Large intestine (tissue), 3 donors: ENCODE data around the gene KIF6. TPM values are rescaled to one million over a fixed set of nuclear protein-coding genes. Genes with fewer than 3 reads are reported as not detected.
"Not testable (repeated sequence)": the region's sequence is repeated elsewhere in the genome, so short reads cannot be mapped to it uniquely, and the experiment has no call there.

Source experiments
- DNase-seq, 2 donors: peaks; one replicate each; pipeline versions ENCODE4 v3.0.0 to v3.0.0-alpha.2; 2013
- H3K27ac ChIP-seq: one replicate; pipeline ENCODE4 v1.5.1; 2013; ENCODE audit warnings: low read length
- H3K27me3 ChIP-seq: 2 replicates; pipeline ENCODE4 v1.6.1; 2013; ENCODE audit warnings: low read length; ENCODE audit not compliant: control insufficient read depth, insufficient read depth
- H3K36me3 ChIP-seq: 2 replicates; pipeline ENCODE4 v1.6.1; 2013; ENCODE audit warnings: low read length; ENCODE audit not compliant: control insufficient read depth, insufficient read depth
- H3K4me1 ChIP-seq: one replicate; pipeline ENCODE4 v1.6.1; 2013; ENCODE audit warnings: low read length; ENCODE audit not compliant: control insufficient read depth, insufficient read depth
- H3K4me3 ChIP-seq: one replicate; pipeline ENCODE4 v1.5.1; 2013; ENCODE audit warnings: low read length
- H3K9me3 ChIP-seq: one replicate; pipeline ENCODE4 v1.6.1; 2013; ENCODE audit warnings: mild to moderate bottlenecking, low read depth, low read length, moderate library complexity; ENCODE audit not compliant: control insufficient read depth
- WGBS: methylation state at CpG from one replicate; pipeline ENCODE4 v1.1.5; 2013; ENCODE audit warnings: low lambda C conversion rate; ENCODE audit not compliant: insufficient coverage; 5-methylcytosine and 5-hydroxymethylcytosine counted together
- polyA plus RNA-seq: library from polyadenylated mRNA; unstranded; fragments of 120-200 nt; gene quantifications from one replicate; pipeline ENCODE4 v1.2.1, GENCODE V29; 2013

KIF6 gene
- polyA plus RNA-seq, 1 donor, result 0.70 TPM

DNA sequence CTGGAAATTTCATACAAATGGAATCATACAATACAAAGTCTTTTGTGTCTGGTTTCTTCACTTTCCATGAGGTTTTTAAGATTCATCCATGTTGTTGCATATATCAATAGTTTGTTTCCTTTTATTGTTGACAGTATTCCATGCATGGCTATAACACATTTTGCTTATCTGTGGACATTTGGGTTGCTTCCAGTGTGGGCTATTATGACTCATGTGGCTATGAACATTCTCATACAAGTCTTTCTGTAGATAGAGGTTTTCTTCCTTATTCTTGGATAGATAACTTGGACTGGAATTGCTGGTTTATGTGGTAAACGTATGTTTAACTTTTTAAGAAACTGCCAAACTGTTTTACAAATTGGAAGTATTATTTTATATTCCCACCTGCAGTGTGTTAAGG is 30.0 kb upstream of the KIF6 start:
- no peak overlapping the region for H3K4me3 ChIP-seq
- WGBS, result no CpG with 5 or more reads among the region's 1 CpG

DNA sequence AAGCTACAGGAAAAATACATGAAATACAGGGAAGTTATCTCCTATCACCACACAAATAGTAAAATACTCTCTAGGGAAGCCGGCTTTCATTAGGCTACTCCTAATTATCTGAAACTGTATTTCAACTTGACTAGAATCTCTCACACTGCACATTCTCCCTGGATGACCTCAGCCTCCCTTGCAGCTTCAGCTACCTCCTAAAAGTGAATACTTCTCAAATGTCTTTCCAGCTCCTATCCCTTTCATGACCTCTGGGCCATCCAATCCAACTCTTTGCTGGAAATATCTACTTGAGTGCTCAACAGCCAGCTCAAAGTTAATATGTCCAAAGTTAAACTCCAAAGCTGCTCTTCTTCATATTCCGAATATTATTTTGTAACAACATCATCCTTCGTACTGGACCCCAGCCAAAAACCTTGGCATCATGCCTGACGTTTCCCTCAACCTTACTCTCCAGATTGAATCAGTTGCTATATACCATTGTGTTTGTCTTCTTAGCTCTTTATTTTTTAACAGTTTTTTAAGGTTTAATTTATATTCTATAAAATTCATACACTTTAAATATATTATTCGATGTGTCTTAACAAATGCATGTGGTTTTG is 29.4 kb upstream of the KIF6 start:
- Histone ChIP-seq H3K9me3 (no peaks in the 10 kb centered on the region), H3K4me3 (no peak overlapping the region), H3K27me3 (no peaks in the 10 kb centered on the region), H3K27ac (no peak overlapping the region), H3K36me3 (no peaks in the 10 kb centered on the region), H3K4me1 (no peaks in the 10 kb centered on the region)
- no peak for DNase-seq
- WGBS, result 70% methylated on average over 4 of the region's 5 CpGs

More for the DNA sequence above, 30.0 kb upstream of the KIF6 start:
- H3K27me3 ChIP-seq, result no peaks in the 10 kb centered on the region
- no peak overlapping the region for H3K27ac ChIP-seq
- H3K9me3 ChIP-seq, result no peaks in the 10 kb centered on the region
- H3K4me1 ChIP-seq, result no peaks in the 10 kb centered on the region
- H3K36me3 ChIP-seq, result no peaks in the 10 kb centered on the region
- no peak for DNase-seq

DNA sequence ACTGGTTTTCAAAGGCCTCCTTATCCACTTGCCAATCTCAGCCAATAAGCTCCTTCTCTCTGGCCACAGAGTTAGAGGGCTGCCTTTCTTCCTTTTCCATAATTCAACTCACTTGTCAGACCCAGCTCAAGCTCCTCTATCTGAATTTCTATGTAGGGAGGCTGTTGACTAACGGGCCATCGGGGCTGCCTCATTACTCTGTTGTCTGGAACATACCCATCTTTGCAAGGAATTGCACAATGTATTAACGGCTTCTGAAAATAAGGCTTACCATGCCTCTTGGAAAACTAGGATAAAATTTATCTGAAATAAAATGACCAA is 28.5 kb upstream of the KIF6 start:
- WGBS, result 80% methylated on average over 1 of the region's 3 CpGs
- no peak overlapping the region for H3K27ac ChIP-seq

DNA sequence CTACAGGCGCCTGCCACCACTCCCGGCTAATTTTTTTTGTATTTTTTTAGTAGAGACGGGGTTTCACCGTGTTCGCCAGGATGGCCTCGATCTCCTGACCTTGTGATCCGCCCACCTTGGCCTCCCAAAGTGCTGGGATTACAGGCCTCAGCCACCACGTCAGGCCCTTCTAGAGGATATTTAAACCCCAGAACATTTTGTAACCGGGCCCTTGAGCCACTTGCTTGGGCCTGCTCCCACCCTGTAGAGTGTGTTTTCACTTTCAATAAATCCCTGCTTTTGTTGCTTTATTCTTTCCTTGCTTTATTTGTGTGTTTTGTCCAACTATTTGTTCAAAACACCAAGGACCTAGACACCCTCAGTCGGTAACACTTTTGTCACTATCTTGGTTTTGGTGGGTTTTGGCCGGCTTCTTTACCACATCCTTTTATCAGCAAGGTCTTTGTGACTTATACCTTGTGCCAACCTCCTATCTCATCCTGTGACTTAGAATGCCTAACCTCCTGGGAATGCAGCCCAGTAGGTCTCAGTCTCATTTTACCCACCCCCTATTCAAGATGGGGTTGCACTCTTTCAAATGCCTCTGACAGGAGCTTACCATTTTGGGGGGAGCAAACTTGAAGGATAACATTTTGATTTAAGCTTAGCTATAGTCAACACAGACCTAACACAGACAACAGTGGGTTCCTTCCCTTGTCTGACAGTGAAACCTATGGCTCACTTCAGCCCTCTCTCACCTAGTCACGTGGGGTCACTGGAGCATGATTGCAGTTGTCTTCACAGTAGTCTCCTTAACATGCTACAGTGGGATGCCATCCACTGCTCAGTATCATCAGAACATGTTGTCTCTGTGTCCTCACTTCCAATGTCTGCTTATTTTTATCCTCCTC is 27.9 kb upstream of the KIF6 start:
- 100% methylated on average over 5 of the region's 12 CpGs for WGBS
- H3K4me1 ChIP-seq, result no peaks in the 10 kb centered on the region
- H3K9me3 ChIP-seq, result no peaks in the 10 kb centered on the region
- DNase-seq, result no peak
- H3K27ac ChIP-seq, result no peak overlapping the region
- H3K4me3 ChIP-seq, result no peak overlapping the region
- no peaks in the 10 kb centered on the region for H3K36me3 ChIP-seq
- no peaks in the 10 kb centered on the region for H3K27me3 ChIP-seq

More for the DNA sequence above, 28.5 kb upstream of the KIF6 start:
- DNase-seq, result no peak
- Histone ChIP-seq H3K27me3 (no peaks in the 10 kb centered on the region), H3K9me3 (no peaks in the 10 kb centered on the region), H3K36me3 (no peaks in the 10 kb centered on the region), H3K4me1 (no peaks in the 10 kb centered on the region), H3K4me3 (no peak overlapping the region)

DNA sequence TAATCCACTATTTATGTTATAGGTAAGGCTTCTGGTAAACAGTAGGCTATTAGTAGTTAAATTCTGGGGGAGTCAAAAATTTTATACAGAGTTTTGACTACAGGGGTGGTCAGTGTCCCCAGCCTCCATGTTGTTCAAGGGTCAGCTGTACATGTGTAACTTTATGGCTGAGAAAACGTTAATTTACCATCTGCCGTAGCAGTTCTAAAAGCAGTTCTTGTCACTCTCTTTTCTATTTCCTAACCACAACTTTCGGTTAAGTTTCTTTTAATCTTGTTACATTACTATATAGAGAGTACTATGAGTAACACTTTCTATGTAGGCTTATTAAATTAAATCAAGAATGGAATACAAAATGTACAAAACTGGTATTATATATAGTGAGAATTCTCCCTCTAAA is 21.6 kb upstream of the KIF6 start:
- DNase-seq, result no peak
- WGBS, result 100% methylated on average over 1 of the region's 3 CpGs

DNA sequence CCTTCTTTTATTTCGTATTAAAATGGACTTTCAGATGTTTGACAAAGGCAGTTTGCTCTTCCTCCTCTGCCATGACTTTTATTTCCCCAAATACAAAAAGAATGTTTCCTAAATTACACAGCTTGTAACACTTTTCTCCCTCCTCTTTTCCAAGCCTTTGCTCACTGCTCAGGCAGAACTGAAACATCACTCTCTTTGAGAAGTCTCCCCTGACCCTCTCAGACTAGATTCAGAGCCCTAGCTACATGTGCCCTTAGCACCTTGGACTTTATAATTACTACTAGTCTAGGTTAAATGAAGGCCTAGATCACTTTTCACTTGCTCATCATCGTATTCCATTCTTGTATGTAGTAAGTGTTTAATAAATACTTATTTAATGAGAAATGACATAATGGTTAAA is 8.5 kb upstream of the KIF6 start:
- no peaks in the 10 kb centered on the region for H3K9me3 ChIP-seq
- DNase-seq, result no peak
- no peak overlapping the region for H3K27ac ChIP-seq
- no peak overlapping the region for H3K4me3 ChIP-seq
- 76% methylated on average over 1 of the region's 2 CpGs for WGBS
- H3K36me3 ChIP-seq, result no peaks in the 10 kb centered on the region
- H3K27me3 ChIP-seq, result peaks cover 6% of the 10 kb centered on the region
- no peaks in the 10 kb centered on the region for H3K4me1 ChIP-seq

More for the DNA sequence above, 21.6 kb upstream of the KIF6 start:
- no peaks in the 10 kb centered on the region for H3K9me3 ChIP-seq
- no peaks in the 10 kb centered on the region for H3K27me3 ChIP-seq
- no peak overlapping the region for H3K4me3 ChIP-seq
- H3K4me1 ChIP-seq, result no peaks in the 10 kb centered on the region
- H3K27ac ChIP-seq, result no peak overlapping the region
- H3K36me3 ChIP-seq, result no peaks in the 10 kb centered on the region

DNA sequence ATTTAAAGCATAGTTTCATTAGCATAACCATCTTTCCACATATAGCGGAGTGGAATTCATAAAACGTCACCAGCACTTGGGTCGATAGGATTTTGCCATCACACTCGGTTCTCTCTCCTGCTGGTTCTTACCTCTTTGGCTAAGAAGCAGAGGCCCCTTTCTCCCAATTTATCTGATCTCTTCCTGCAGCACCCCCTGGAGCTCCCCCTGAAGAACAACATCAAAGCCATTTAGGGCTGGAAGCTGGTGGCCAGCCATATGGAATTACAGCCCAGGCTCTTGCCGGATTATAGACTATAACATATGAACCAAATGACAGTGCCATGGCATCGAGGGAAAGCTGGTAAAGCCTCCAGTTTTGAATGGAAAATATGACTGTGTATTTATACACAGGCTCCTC is 6.4 kb upstream of the KIF6 start:
- H3K36me3 ChIP-seq, result no peaks in the 10 kb centered on the region
- DNase-seq, result no peak
- H3K4me1 ChIP-seq, result no peaks in the 10 kb centered on the region
- no peak overlapping the region for H3K4me3 ChIP-seq
- peaks cover 6% of the 10 kb centered on the region for H3K27me3 ChIP-seq
- whole genome bisulfite sequencing, result no CpG with 5 or more reads among the region's 6 CpGs
- no peaks in the 10 kb centered on the region for H3K9me3 ChIP-seq
- H3K27ac ChIP-seq, result no peak overlapping the region

GRCh38 chr6:39729945-39730344 is 4.7 kb upstream of the KIF6 start:
- H3K36me3 ChIP-seq, result no peaks in the 10 kb centered on the region
- peaks cover 6% of the 10 kb centered on the region for H3K27me3 ChIP-seq
- DNase-seq, result no peak
- H3K4me1 ChIP-seq, result peaks cover 3% of the 10 kb centered on the region
- no peak overlapping the region for H3K4me3 ChIP-seq
- no peak overlapping the region for H3K27ac ChIP-seq
- no peaks in the 10 kb centered on the region for H3K9me3 ChIP-seq

- H3K27ac ChIP-seq, result no peak overlapping the region
- H3K4me3 ChIP-seq, result peak overlapping the region; percentile 70
- no peaks in the 10 kb centered on the region for H3K9me3 ChIP-seq
- no peaks in the 10 kb centered on the region for H3K36me3 ChIP-seq
- WGBS, result no CpG with 5 or more reads among the region's 14 CpGs
- DNase-seq, result no peak
- peaks cover 3% of the 10 kb centered on the region for H3K4me1 ChIP-seq
- no peaks in the 10 kb centered on the region for H3K27me3 ChIP-seq
Observed at GRCh38 chr6:39725632-39725997, 407 bp upstream of the KIF6 start.

DNA sequence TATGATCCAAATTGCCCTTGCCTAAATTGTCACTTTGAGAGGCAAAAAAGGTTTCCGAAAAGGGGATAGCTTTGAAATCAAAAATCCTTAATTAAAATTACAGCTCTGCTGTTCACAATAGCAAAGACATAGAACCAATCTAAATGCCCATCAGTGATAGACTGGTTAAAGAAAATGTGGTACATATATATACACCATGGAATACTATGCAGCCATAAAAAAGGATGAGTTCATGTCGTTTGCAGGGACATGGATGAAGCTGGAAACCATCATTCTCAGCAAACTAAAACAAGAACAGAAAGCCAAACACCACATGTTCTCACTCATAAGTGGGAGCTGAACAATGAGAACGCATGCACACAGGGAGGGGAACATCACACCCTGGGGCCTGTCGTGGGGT is 1.9 kb downstream of the KIF6 start:
- H3K4me1 ChIP-seq, DNase-seq, H3K36me3 ChIP-seq, H3K4me3 ChIP-seq, H3K27ac ChIP-seq, H3K27me3 ChIP-seq, H3K9me3 ChIP-seq: not testable (repeated sequence)
- WGBS, result no CpG with 5 or more reads among the region's 4 CpGs

- Histone ChIP-seq H3K4me3 (no peak overlapping the region), H3K27me3 (no peaks in the 10 kb centered on the region), H3K4me1 (no peaks in the 10 kb centered on the region), H3K27ac (no peak overlapping the region), H3K9me3 (no peaks in the 10 kb centered on the region), H3K36me3 (no peaks in the 10 kb centered on the region)
- DNase-seq, result no peak
Observed at GRCh38 chr6:39714802-39715201, 10.4 kb downstream of the KIF6 start.
